ENCODE results near the gene TRIO.

The TRIO gene

GRCh38 chr5:14225173-14225834 lies 82.2 kb downstream of the TRIO start:
- Histone ChIP-seq H3K27ac (no peak overlapping the region), H3K36me3 (ENCODE audit: insufficient read depth, low read length) (no peaks in the 10 kb centered on the region), H3K4me3 (no peak overlapping the region), H3K9ac (ENCODE audit: insufficient read length) (no peak overlapping the region), H3K9me3 (ENCODE audit: low read depth, low read length) (no peaks in the 10 kb centered on the region)
- TF ChIP-seq POLR2AphosphoS5 (IDR thresholded peaks at IDR 0.05; ENCODE audit: borderline replicate concordance, low read depth, low read length): no peak
- no peak for TF ChIP-seq FOXP2 (optimal IDR thresholded peaks at IDR 0.05; ENCODE audit: control extremely low read depth, extremely low read length, insufficient read depth)
- TF ChIP-seq EZH2 (IDR thresholded peaks at IDR 0.05): no peak
- DNase-seq (ENCODE audit: low read depth, low spot score): no peak

GRCh38 chr5:14226149-14226548 lies 83.0 kb downstream of the TRIO start:
- Histone ChIP-seq H3K4me3 (no peak overlapping the region), H3K9me3 (ENCODE audit: low read depth, low read length) (no peaks in the 10 kb centered on the region), H3K27ac (no peak overlapping the region), H3K9ac (ENCODE audit: insufficient read length) (no peak overlapping the region), H3K36me3 (ENCODE audit: insufficient read depth, low read length) (no peaks in the 10 kb centered on the region)
- no peak for TF ChIP-seq POLR2AphosphoS5 (IDR thresholded peaks at IDR 0.05; ENCODE audit: borderline replicate concordance, low read depth, low read length)
- TF ChIP-seq EZH2 (IDR thresholded peaks at IDR 0.05): no peak
- no peak for TF ChIP-seq FOXP2 (optimal IDR thresholded peaks at IDR 0.05; ENCODE audit: control extremely low read depth, extremely low read length, insufficient read depth)
- DNase-seq (ENCODE audit: low read depth, low spot score): no peak

- H3K27ac ChIP-seq: no peak overlapping the region
- no peak overlapping the region for H3K9ac ChIP-seq (ENCODE audit: insufficient read length)
- no peak for DNase-seq (ENCODE audit: low read depth, low spot score)
- no peak for TF ChIP-seq FOXP2 (optimal IDR thresholded peaks at IDR 0.05; ENCODE audit: control extremely low read depth, extremely low read length, insufficient read depth)
- no peak overlapping the region for H3K4me3 ChIP-seq
- H3K36me3 ChIP-seq (ENCODE audit: insufficient read depth, low read length): no peaks in the 10 kb centered on the region
- H3K9me3 ChIP-seq (ENCODE audit: low read depth, low read length): no peaks in the 10 kb centered on the region
These were observed 83.4 kb downstream of the TRIO start for GRCh38 chr5:14226554-14226953.

- H3K36me3 ChIP-seq (ENCODE audit: insufficient read depth, low read length): no peaks in the 10 kb centered on the region
- H3K9ac ChIP-seq (ENCODE audit: insufficient read length): no peak overlapping the region
- TF ChIP-seq EZH2 (IDR thresholded peaks at IDR 0.05) (no peak), FOXP2 (optimal IDR thresholded peaks at IDR 0.05; ENCODE audit: control extremely low read depth, extremely low read length, insufficient read depth) (no peak), POLR2AphosphoS5 (IDR thresholded peaks at IDR 0.05; ENCODE audit: borderline replicate concordance, low read depth, low read length) (no peak)
- no peak overlapping the region for H3K4me3 ChIP-seq
- H3K27ac ChIP-seq: no peak overlapping the region
- DNase-seq (ENCODE audit: low read depth, low spot score): no peak
- no peaks in the 10 kb centered on the region for H3K9me3 ChIP-seq (ENCODE audit: low read depth, low read length)
These were observed 83.8 kb downstream of the TRIO start for GRCh38 chr5:14226992-14227391.

GRCh38 chr5:14227513-14227912 lies 84.4 kb downstream of the TRIO start:
- Histone ChIP-seq H3K9me3 (ENCODE audit: low read depth, low read length) (no peaks in the 10 kb centered on the region), H3K27ac (no peak overlapping the region), H3K36me3 (ENCODE audit: insufficient read depth, low read length) (no peaks in the 10 kb centered on the region), H3K9ac (ENCODE audit: insufficient read length) (no peak overlapping the region), H3K4me3 (no peak overlapping the region)
- TF ChIP-seq POLR2AphosphoS5 (IDR thresholded peaks at IDR 0.05; ENCODE audit: borderline replicate concordance, low read depth, low read length) (no peak), EZH2 (IDR thresholded peaks at IDR 0.05) (no peak), FOXP2 (optimal IDR thresholded peaks at IDR 0.05; ENCODE audit: control extremely low read depth, extremely low read length, insufficient read depth) (no peak)
- no peak for DNase-seq (ENCODE audit: low read depth, low spot score)

GRCh38 chr5:14228219-14228618 lies 85.1 kb downstream of the TRIO start:
- DNase-seq (ENCODE audit: low read depth, low spot score): no peak
- Histone ChIP-seq H3K9me3 (ENCODE audit: low read depth, low read length) (no peaks in the 10 kb centered on the region), H3K36me3 (ENCODE audit: insufficient read depth, low read length) (no peaks in the 10 kb centered on the region), H3K27ac (no peak overlapping the region), H3K4me3 (no peak overlapping the region), H3K9ac (ENCODE audit: insufficient read length) (no peak overlapping the region)
- TF ChIP-seq EZH2 (IDR thresholded peaks at IDR 0.05) (no peak), POLR2AphosphoS5 (IDR thresholded peaks at IDR 0.05; ENCODE audit: borderline replicate concordance, low read depth, low read length) (no peak), FOXP2 (optimal IDR thresholded peaks at IDR 0.05; ENCODE audit: control extremely low read depth, extremely low read length, insufficient read depth) (no peak)

GRCh38 chr5:14229181-14229580 lies 86.0 kb downstream of the TRIO start:
- Histone ChIP-seq H3K4me3 (no peak overlapping the region), H3K9ac (ENCODE audit: insufficient read length) (no peak overlapping the region), H3K36me3 (ENCODE audit: insufficient read depth, low read length) (no peaks in the 10 kb centered on the region), H3K9me3 (ENCODE audit: low read depth, low read length) (no peaks in the 10 kb centered on the region), H3K27ac (no peak overlapping the region)
- TF ChIP-seq EZH2 (IDR thresholded peaks at IDR 0.05) (no peak), POLR2AphosphoS5 (IDR thresholded peaks at IDR 0.05; ENCODE audit: borderline replicate concordance, low read depth, low read length) (no peak), FOXP2 (optimal IDR thresholded peaks at IDR 0.05; ENCODE audit: control extremely low read depth, extremely low read length, insufficient read depth) (no peak)
- DNase-seq (ENCODE audit: low read depth, low spot score): no peak

- Histone ChIP-seq H3K9me3 (ENCODE audit: low read depth, low read length) (no peaks in the 10 kb centered on the region), H3K27ac (no peak overlapping the region), H3K36me3 (ENCODE audit: insufficient read depth, low read length) (no peaks in the 10 kb centered on the region), H3K9ac (ENCODE audit: insufficient read length) (no peak overlapping the region), H3K4me3 (no peak overlapping the region)
- DNase-seq (ENCODE audit: low read depth, low spot score): no peak
- TF ChIP-seq FOXP2 (optimal IDR thresholded peaks at IDR 0.05; ENCODE audit: control extremely low read depth, extremely low read length, insufficient read depth): no peak
- no peak for TF ChIP-seq EZH2 (IDR thresholded peaks at IDR 0.05)
- TF ChIP-seq POLR2AphosphoS5 (IDR thresholded peaks at IDR 0.05; ENCODE audit: borderline replicate concordance, low read depth, low read length): no peak
These were observed 86.6 kb downstream of the TRIO start for GRCh38 chr5:14229734-14230133.

GRCh38 chr5:14231156-14231555 lies 88.0 kb downstream of the TRIO start:
- Histone ChIP-seq H3K4me3 (no peak overlapping the region), H3K9ac (ENCODE audit: insufficient read length) (no peak overlapping the region), H3K9me3 (ENCODE audit: low read depth, low read length) (no peaks in the 10 kb centered on the region), H3K27ac (no peak overlapping the region), H3K36me3 (ENCODE audit: insufficient read depth, low read length) (no peaks in the 10 kb centered on the region)
- TF ChIP-seq FOXP2 (optimal IDR thresholded peaks at IDR 0.05; ENCODE audit: control extremely low read depth, extremely low read length, insufficient read depth): no peak
- no peak for TF ChIP-seq EZH2 (IDR thresholded peaks at IDR 0.05)
- TF ChIP-seq POLR2AphosphoS5 (IDR thresholded peaks at IDR 0.05; ENCODE audit: borderline replicate concordance, low read depth, low read length): no peak
- DNase-seq (ENCODE audit: low read depth, low spot score): no peak
